Neural progenitor cell (in vitro differentiated cells): Measurements from ENCODE around the gene RBFOX2.

Experiments
- EZH2 ChIP-seq: fragments of 200-600 bp; sonication (generic); IDR thresholded peaks from 2 replicates; pipeline ENCODE4 v1.6.1; 2017; ENCODE audit warnings: antibody characterized with exemption, mild to moderate bottlenecking, moderate library complexity
- EZH2phosphoT487 ChIP-seq: fragments of 200-600 bp; sonication (generic); IDR thresholded peaks from 2 replicates; pipeline ENCODE4 v1.6.1; 2017; ENCODE audit warnings: antibody characterized with exemption
- TF ChIP-seq, protein P1 (sequence below): fragments of 200-600 bp; sonication (generic); IDR thresholded peaks from 2 replicates; pipeline ENCODE4 v1.5.1; 2017; ENCODE audit warnings: antibody characterized with exemption, mild to moderate bottlenecking

DNA sequence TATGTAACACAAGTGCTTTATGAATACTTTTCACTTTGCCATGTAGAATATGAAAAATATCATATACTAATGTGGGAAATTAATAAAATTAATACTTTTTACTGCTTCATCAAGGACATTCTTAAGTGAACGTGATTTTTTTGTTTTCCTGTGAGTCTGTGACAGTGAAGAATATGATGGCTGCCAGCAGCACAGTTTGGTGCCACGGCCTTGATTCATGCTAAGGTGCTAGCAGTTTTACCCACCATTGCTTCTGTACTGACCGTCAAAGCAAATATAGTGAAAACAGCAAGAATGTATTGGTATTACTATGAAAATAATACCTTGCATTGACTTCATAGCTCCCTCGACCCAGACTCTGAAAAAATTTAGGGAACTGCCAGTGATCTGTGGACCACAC lies 231.2 kb downstream of the RBFOX2 start:
- TF ChIP-seq, protein P1, sequence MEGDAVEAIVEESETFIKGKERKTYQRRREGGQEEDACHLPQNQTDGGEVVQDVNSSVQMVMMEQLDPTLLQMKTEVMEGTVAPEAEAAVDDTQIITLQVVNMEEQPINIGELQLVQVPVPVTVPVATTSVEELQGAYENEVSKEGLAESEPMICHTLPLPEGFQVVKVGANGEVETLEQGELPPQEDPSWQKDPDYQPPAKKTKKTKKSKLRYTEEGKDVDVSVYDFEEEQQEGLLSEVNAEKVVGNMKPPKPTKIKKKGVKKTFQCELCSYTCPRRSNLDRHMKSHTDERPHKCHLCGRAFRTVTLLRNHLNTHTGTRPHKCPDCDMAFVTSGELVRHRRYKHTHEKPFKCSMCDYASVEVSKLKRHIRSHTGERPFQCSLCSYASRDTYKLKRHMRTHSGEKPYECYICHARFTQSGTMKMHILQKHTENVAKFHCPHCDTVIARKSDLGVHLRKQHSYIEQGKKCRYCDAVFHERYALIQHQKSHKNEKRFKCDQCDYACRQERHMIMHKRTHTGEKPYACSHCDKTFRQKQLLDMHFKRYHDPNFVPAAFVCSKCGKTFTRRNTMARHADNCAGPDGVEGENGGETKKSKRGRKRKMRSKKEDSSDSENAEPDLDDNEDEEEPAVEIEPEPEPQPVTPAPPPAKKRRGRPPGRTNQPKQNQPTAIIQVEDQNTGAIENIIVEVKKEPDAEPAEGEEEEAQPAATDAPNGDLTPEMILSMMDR, result no peak
- TF ChIP-seq EZH2 (no peak), EZH2phosphoT487 (no peak)
